ENCODE data around the gene CACNA1D.

DNA sequence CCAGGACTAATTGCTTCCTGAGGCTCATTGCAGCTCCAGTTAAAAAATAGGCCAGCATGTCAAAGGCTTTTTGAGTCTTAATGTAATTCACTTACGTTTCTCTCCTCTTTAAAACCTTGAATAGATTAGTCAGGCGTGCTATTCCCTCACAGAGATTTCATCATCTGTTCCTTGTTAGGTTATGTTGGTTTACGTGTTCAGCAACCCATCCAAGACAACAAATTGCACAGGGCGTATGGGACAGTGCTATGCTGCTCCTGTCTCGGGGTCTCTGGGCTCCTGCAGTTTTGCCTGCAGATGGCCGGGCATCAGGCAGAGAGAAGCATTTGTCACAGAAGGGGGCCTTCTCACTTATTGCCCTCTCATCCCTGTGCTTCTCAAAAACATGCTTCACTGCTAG, 234.7 kb downstream of the CACNA1D start:
- TF ChIP-seq, protein P1, sequence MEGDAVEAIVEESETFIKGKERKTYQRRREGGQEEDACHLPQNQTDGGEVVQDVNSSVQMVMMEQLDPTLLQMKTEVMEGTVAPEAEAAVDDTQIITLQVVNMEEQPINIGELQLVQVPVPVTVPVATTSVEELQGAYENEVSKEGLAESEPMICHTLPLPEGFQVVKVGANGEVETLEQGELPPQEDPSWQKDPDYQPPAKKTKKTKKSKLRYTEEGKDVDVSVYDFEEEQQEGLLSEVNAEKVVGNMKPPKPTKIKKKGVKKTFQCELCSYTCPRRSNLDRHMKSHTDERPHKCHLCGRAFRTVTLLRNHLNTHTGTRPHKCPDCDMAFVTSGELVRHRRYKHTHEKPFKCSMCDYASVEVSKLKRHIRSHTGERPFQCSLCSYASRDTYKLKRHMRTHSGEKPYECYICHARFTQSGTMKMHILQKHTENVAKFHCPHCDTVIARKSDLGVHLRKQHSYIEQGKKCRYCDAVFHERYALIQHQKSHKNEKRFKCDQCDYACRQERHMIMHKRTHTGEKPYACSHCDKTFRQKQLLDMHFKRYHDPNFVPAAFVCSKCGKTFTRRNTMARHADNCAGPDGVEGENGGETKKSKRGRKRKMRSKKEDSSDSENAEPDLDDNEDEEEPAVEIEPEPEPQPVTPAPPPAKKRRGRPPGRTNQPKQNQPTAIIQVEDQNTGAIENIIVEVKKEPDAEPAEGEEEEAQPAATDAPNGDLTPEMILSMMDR (IDR thresholded peaks at IDR 0.05) = no peak
- TF ChIP-seq EP300 (IDR thresholded peaks at IDR 0.05) (no peak), POLR2A (IDR thresholded peaks at IDR 0.05) (no peak)
